HepG2 (cell line): Measurements from ENCODE around the gene GUCY1A1. TPM values are rescaled to one million over a fixed set of nuclear protein-coding genes. Genes with fewer than 3 reads are reported as not detected.

Experiments used
- ATAC-seq: fragments of 200-7000 bp; cut with Tn5 transposase; 3 replicates; pipeline ENCODE4 v1.9.1; 2020; ENCODE audit warnings: mild to moderate bottlenecking, moderate library complexity
- BruUV-seq: library from RNA; stranded (reverse); fragments of 400-500 nt; replicated peaks from 2 replicates; lab custom pipeline; 2021; lab: Mats Ljungman, UMichigan
- CTCF ChIA-PET: fragments of 300-600 bp; formaldehyde crosslinking; extraction: SDS; loops from one replicate; lab custom pipeline; 2021; ENCODE audit warnings: low total read pairs, inconsistent platforms, low intra/inter-chr PET ratio; lab: Yijun Ruan, JAX
- POLR2A ChIA-PET: fragments of 350-600 bp; sonication (Branson Sonifier 250); formaldehyde crosslinking; loops from one replicate; lab custom pipeline; 2020; ENCODE audit warnings: antibody characterized with exemption, inconsistent platforms; lab: Yijun Ruan, JAX
- DNase-seq: peaks from one replicate; pipeline ENCODE4 v3.0.0-alpha.2; 2015; ENCODE audit warnings: low spot score
- FAIRE-seq: peaks from 3 replicates; lab custom pipeline; 2011; peaks lifted over from hg19 to GRCh38; lab: Jason Lieb, UNC
- H2AFZ ChIP-seq: one replicate; pipeline ENCODE4 v1.6.1; 2011; ENCODE audit warnings: low read length, inconsistent platforms
- H3K27ac ChIP-seq: fragments of 300-600 bp; 3 replicates; pipeline ENCODE4 v1.8.0; 2011; ENCODE audit warnings: mixed run types, mild to moderate bottlenecking, mixed read lengths, low read length, inconsistent platforms; ENCODE audit not compliant: insufficient read depth; ENCODE audit errors: extremely low read length
- H3K27me3 ChIP-seq, 2 experiments: fragments of 200-600 bp in 1 of 2; 2 replicates in 1 of 2; 3 replicates in 1 of 2; pipeline versions ENCODE4 v1.6.0 to v1.8.0; 2011; ENCODE audit warnings: low read length in 2 of 2, mild to moderate bottlenecking in 2 of 2, moderate library complexity in 2 of 2, inconsistent platforms in 1 of 2; ENCODE audit not compliant: insufficient read depth in 2 of 2, control insufficient read depth in 1 of 2
- H3K36me3 ChIP-seq, 2 experiments: fragments of 200-600 bp in 1 of 2; replicated peaks in 1 of 2; 2 replicates in 1 of 2; 3 replicates in 1 of 2; pipeline versions ENCODE4 v1.5.1 to v1.8.0; 2011; ENCODE audit warnings: low read length in 2 of 2, inconsistent platforms in 1 of 2; ENCODE audit not compliant: insufficient read depth in 2 of 2, control insufficient read depth in 1 of 2
- H3K4me1 ChIP-seq: 2 replicates; pipeline ENCODE4 v1.5.1; 2012; ENCODE audit warnings: low read length, inconsistent platforms; ENCODE audit not compliant: insufficient read depth
- H3K4me2 ChIP-seq: 2 replicates; pipeline ENCODE4 v1.6.0; 2011; ENCODE audit warnings: low read depth, low read length, inconsistent platforms
- H3K4me3 ChIP-seq, 3 experiments: fragments of 200-600 bp in 1 of 3; sonication (generic), shearing (Covaris generic) in 1 of 3; replicated peaks in 1 of 3; 2 replicates each; pipeline ENCODE4 v1.5.1; 2011 to 2016; ENCODE audit warnings: low read length in 3 of 3, inconsistent platforms in 2 of 3, low read depth in 2 of 3, mild to moderate bottlenecking in 2 of 3, control low read depth in 1 of 3, mixed read lengths in 1 of 3; ENCODE audit not compliant: insufficient read depth in 1 of 3
- H3K79me2 ChIP-seq: one replicate; pipeline ENCODE4 v1.6.1; 2011; ENCODE audit warnings: low read length, inconsistent platforms; ENCODE audit not compliant: insufficient read depth
- H3K9ac ChIP-seq: 2 replicates; pipeline ENCODE4 v1.6.0; 2011; ENCODE audit warnings: mild to moderate bottlenecking, low read depth, low read length, inconsistent platforms; ENCODE audit not compliant: insufficient read depth
- H3K9me3 ChIP-seq: 2 replicates; pipeline ENCODE4 v1.5.1; 2012; ENCODE audit warnings: mild to moderate bottlenecking, low read length
- H4K20me1 ChIP-seq: 2 replicates; pipeline ENCODE4 v1.6.0; 2011; ENCODE audit warnings: inconsistent platforms, mild to moderate bottlenecking, low read length, moderate library complexity; ENCODE audit not compliant: insufficient read depth
- MAFF ChIP-seq: IDR thresholded peaks from 2 replicates; pipeline ENCODE4 v1.6.1; 2011; ENCODE audit warnings: low read depth, low read length, improper control_type of control experiment
- MAFK ChIP-seq, 2 experiments: IDR thresholded peaks in 1 of 2; conservative IDR thresholded peaks in 1 of 2; 2 replicates each; pipeline ENCODE4 v1.6.1; 2011; ENCODE audit warnings: improper control_type of control experiment in 2 of 2, low read length in 2 of 2
- NR2F1 ChIP-seq, 2 experiments: fragments of 450-650 bp in 1 of 2; formaldehyde crosslinking in 1 of 2; IDR thresholded peaks; 2 replicates each; pipeline versions ENCODE4 v1.5.0 to v1.6.1; 2016 to 2020; ENCODE audit warnings: mild to moderate bottlenecking in 1 of 2, missing compliant biosample characterization in 1 of 2, missing genetic modification reagents in 1 of 2, moderate library complexity in 1 of 2
- XBP1 ChIP-seq: sonication (generic); formaldehyde crosslinking; IDR thresholded peaks from 2 replicates; pipeline ENCODE4 v1.5.0; 2020; ENCODE audit warnings: missing genetic modification reagents
- ZBTB1 ChIP-seq: sonication (generic); formaldehyde crosslinking; IDR thresholded peaks from 2 replicates; pipeline ENCODE4 v1.4.0; 2020; ENCODE audit warnings: missing genetic modification reagents, borderline replicate concordance
- ZNF253 ChIP-seq: sonication (generic); formaldehyde crosslinking; IDR thresholded peaks from 2 replicates; pipeline ENCODE4 v1.8.0; 2022; ENCODE audit warnings: mild to moderate bottlenecking, missing genetic modification reagents, borderline replicate concordance
- ZNF672 ChIP-seq: sonication (generic); formaldehyde crosslinking; IDR thresholded peaks from 2 replicates; pipeline ENCODE4 v1.8.1; 2022; ENCODE audit warnings: missing genetic modification reagents
- WGBS: methylation state at CpG from one replicate; pipeline ENCODE4 v1.1.6; 2017; ENCODE audit warnings: low lambda C conversion rate; 5-methylcytosine and 5-hydroxymethylcytosine counted together
- in situ Hi-C: cut with HindIII; loops from 2 replicates; pipeline ENCODE4 v1.10.0; 2017; ENCODE audit warnings: low pct_unique_long_range_greater_than_20kb; ENCODE audit not compliant: extremely low pct_ligation_motif_present
- intact Hi-C: fragments of 100-400 bp; cut with micrococcal nuclease; formaldehyde crosslinking; loops from one replicate; pipeline ENCODE4 v1.10.0; 2022; ENCODE audit not compliant: unreplicated experiment
- polyA plus RNA-seq, 8 experiments: library from polyadenylated mRNA; depleted of rRNA in 3 of 8; stranded (reverse) in 7 of 8; unstranded in 1 of 8; fragments of >200 nt; fragmentation: Illumina TruSeq in 4 of 8; extraction: Trizol in 4 of 8; gene quantifications; 2 replicates each; pipeline versions ENCODE4 v1.2.1 to v1.2.3, GENCODE V29; 2011 to 2016; ENCODE audit warnings: low read depth in 4 of 8, missing spikeins in 1 of 8, mixed read lengths in 1 of 8; ENCODE audit not compliant: insufficient read depth in 1 of 8
- total RNA-seq, 5 experiments: library from RNA; depleted of rRNA; stranded (reverse); fragments of >200 nt; fragmentation: Illumina TruSeq; extraction: Trizol; gene quantifications; 2 replicates each; pipeline ENCODE4 v1.2.3, GENCODE V29; 2016; ENCODE audit warnings: low read depth in 1 of 5
- TF ChIP-seq, protein P1 (sequence below): sonication (generic); formaldehyde crosslinking; IDR thresholded peaks from 2 replicates; pipeline ENCODE4 v1.8.1; 2022; ENCODE audit warnings: mild to moderate bottlenecking, missing genetic modification reagents
- TF ChIP-seq, protein P2 (sequence below): sonication (generic); formaldehyde crosslinking; IDR thresholded peaks from 2 replicates; pipeline ENCODE4 v1.9.0; 2021; ENCODE audit warnings: missing genetic modification reagents, borderline replicate concordance

Gene GUCY1A1
- total and polyA plus RNA-seq, 2 of the 13 experiments (the other 11 are each of a cell fraction or from before 2014, with no cell fraction given): not detected

DNA sequence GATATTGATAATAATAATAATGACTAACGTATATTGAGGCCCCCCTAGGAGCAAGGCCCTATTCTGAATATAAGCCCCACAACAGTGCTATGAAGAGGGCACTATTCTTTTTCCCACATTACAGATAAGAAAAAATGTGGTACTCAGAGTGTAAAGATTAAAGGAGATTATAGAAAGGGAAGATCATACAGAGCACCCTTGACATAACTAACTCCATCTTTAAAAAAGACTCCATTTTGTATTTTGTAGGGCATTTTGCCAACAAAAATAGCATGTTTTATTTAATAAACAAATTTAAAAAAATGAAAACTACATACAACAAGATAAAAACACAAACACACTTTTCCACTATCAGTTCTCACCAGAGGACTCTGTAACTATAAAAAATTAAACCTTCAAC lies 42.1 kb downstream of the GUCY1A1 start (continued):
- no peak for TF ChIP-seq ZNF253 (CRISPR knock-in tag)
- TF ChIP-seq, protein P1, sequence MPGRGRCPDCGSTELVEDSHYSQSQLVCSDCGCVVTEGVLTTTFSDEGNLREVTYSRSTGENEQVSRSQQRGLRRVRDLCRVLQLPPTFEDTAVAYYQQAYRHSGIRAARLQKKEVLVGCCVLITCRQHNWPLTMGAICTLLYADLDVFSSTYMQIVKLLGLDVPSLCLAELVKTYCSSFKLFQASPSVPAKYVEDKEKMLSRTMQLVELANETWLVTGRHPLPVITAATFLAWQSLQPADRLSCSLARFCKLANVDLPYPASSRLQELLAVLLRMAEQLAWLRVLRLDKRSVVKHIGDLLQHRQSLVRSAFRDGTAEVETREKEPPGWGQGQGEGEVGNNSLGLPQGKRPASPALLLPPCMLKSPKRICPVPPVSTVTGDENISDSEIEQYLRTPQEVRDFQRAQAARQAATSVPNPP (CRISPR knock-in tag): no peak
- no peak for TF ChIP-seq NR2F1 (CRISPR knock-in tag; IDR thresholded peaks at IDR 0.05)
- TF ChIP-seq, protein P2, sequence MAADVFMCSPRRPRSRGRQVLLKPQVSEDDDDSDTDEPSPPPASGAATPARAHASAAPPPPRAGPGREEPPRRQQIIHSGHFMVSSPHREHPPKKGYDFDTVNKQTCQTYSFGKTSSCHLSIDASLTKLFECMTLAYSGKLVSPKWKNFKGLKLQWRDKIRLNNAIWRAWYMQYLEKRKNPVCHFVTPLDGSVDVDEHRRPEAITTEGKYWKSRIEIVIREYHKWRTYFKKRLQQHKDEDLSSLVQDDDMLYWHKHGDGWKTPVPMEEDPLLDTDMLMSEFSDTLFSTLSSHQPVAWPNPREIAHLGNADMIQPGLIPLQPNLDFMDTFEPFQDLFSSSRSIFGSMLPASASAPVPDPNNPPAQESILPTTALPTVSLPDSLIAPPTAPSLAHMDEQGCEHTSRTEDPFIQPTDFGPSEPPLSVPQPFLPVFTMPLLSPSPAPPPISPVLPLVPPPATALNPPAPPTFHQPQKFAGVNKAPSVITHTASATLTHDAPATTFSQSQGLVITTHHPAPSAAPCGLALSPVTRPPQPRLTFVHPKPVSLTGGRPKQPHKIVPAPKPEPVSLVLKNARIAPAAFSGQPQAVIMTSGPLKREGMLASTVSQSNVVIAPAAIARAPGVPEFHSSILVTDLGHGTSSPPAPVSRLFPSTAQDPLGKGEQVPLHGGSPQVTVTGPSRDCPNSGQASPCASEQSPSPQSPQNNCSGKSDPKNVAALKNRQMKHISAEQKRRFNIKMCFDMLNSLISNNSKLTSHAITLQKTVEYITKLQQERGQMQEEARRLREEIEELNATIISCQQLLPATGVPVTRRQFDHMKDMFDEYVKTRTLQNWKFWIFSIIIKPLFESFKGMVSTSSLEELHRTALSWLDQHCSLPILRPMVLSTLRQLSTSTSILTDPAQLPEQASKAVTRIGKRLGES (CRISPR knock-in tag): no peak
- no peak for TF ChIP-seq XBP1 (CRISPR knock-in tag)
- TF ChIP-seq ZBTB1 (CRISPR knock-in tag): no peak

DNA sequence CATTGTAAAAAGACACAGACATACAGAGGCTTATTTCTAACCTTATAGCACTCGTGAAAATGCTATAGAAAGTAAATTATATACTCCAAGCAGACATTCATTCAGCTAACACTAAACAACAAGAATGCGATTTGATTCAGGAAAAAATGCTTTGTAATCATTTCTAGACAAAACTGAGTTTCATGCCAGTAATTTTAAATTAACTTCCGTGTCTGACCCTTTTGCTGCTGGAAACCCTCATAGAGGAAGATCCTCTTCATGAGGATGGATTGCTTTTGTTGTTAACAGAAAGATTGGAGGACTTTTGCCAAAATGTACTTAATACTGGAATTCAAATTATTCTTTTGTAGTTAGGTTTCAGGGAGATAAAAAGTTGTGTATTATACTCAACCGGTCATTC lies 43.3 kb downstream of the GUCY1A1 start:
- no peaks in the 10 kb centered on the region for H3K36me3 ChIP-seq
- WGBS: 10% methylated on average over 4 of the region's 4 CpGs
- no peak overlapping the region for H3K4me3 ChIP-seq
- no peak for ATAC-seq
- no peak for FAIRE-seq
- CTCF ChIA-PET: no interaction called here
- no peak for TF ChIP-seq ZNF672 (CRISPR knock-in tag)
- peak; percentile 44; the same call in 1 of the 2 replicates for TF ChIP-seq MAFF
- TF ChIP-seq MAFK (conservative IDR thresholded peaks at IDR 0.05 in 1 of 2, IDR thresholded peaks at IDR 0.05 in 1 of 2; ENCODE audit: low read length in 2 of 2): peak; percentile 69
- no peaks in the 10 kb centered on the region for H3K9me3 ChIP-seq
- H4K20me1 ChIP-seq: no peaks in the 10 kb centered on the region
- intact Hi-C loops (no loop called here), in situ Hi-C loops (no loop called here)
- H3K79me2 ChIP-seq: no peaks in the 10 kb centered on the region
- no peak overlapping the region for H2AFZ ChIP-seq
- H3K4me1 ChIP-seq: no peaks in the 10 kb centered on the region
- BruUV-seq: no TSS peak
- no peak overlapping the region for H3K4me2 ChIP-seq
- H3K27me3 ChIP-seq: no peaks in the 10 kb centered on the region
- H3K9ac ChIP-seq: no peak overlapping the region
- POLR2A ChIA-PET: no interaction called here
- no peak for DNase-seq
- H3K27ac ChIP-seq: no peak overlapping the region
